Tongue (tissue), 2 donors: ENCODE results near the gene DARS1. TPM values are rescaled to one million over a fixed set of nuclear protein-coding genes. Genes with fewer than 3 reads are reported as not detected.
"Not testable (repeated sequence)": the region's sequence is repeated elsewhere in the genome, so short reads cannot be mapped to it uniquely, and the experiment has no call there.

Source experiments
- DNase-seq: peaks from one replicate; pipeline ENCODE4 v3.0.0-alpha.2; 2015
- total RNA-seq: library from RNA; depleted of rRNA; stranded (reverse); fragments of >200 nt; gene quantifications from one replicate; pipeline ENCODE4 v1.2.3, GENCODE V29; 2014

Gene DARS1
- total RNA-seq, 1 donor from 2014 or later = 88.5 TPM

- no peak for DNase-seq
Measured at GRCh38 chr2:135942936-135943688, 42.3 kb downstream of the DARS1 start.

- DNase-seq = no peak
Measured at GRCh38 chr2:135936524-135936923, 48.9 kb downstream of the DARS1 start.

- DNase-seq = no peak
Measured at GRCh38 chr2:135935914-135936313, 49.5 kb downstream of the DARS1 start.

GRCh38 chr2:135931776-135932443 is 53.5 kb downstream of the DARS1 start:
- DNase-seq = no peak

- DNase-seq = peak; percentile 8
Measured at GRCh38 chr2:135926605-135927004, 58.8 kb downstream of the DARS1 start.

GRCh38 chr2:135925571-135925970 is 59.9 kb downstream of the DARS1 start:
- no peak for DNase-seq

GRCh38 chr2:135916207-135916606 is 69.2 kb downstream of the DARS1 start:
- peak; percentile 83 for DNase-seq

- DNase-seq = no peak
Measured at GRCh38 chr2:135914485-135914884, 70.9 kb downstream of the DARS1 start.

- peak; percentile 80 for DNase-seq
Measured at GRCh38 chr2:135913727-135914365, 71.6 kb downstream of the DARS1 start.

- DNase-seq = no peak
Measured at GRCh38 chr2:135909976-135910375, 75.5 kb downstream of the DARS1 start.

GRCh38 chr2:135905679-135906078 is 79.7 kb downstream of the DARS1 start:
- DNase-seq = no peak

- no peak for DNase-seq
Measured at GRCh38 chr2:135904341-135904989, 81.0 kb downstream of the DARS1 start.

GRCh38 chr2:135903650-135904049 is 81.8 kb downstream of the DARS1 start:
- no peak for DNase-seq

- DNase-seq = no peak
Measured at GRCh38 chr2:135899567-135899966, 85.9 kb downstream of the DARS1 start.

GRCh38 chr2:135898234-135898786 is 87.1 kb downstream of the DARS1 start:
- DNase-seq = no peak

GRCh38 chr2:135894930-135895329 is 90.5 kb downstream of the DARS1 start:
- DNase-seq = no peak

- DNase-seq = no peak
Measured at GRCh38 chr2:135893374-135893794, 92.0 kb downstream of the DARS1 start.

- DNase-seq = no peak
Measured at GRCh38 chr2:135890835-135891234, 94.6 kb downstream of the DARS1 start.

- no peak for DNase-seq
Measured at GRCh38 chr2:135890149-135890548, 95.3 kb downstream of the DARS1 start.

GRCh38 chr2:135888587-135888986 is 96.8 kb downstream of the DARS1 start:
- not testable (repeated sequence) for DNase-seq

GRCh38 chr2:135885709-135886108 is 99.7 kb downstream of the DARS1 start:
- no peak for DNase-seq

- no peak for DNase-seq
Measured at GRCh38 chr2:135882415-135882814, 103.0 kb downstream of the DARS1 start.
